Neural cell (in vitro differentiated cells): Measurements from ENCODE around the gene TRPM4.

Experiments
- EP300 ChIP-seq: fragments of 450-650 bp; conservative IDR thresholded peaks from 2 replicates; pipeline ENCODE4 v1.6.1; 2014; ENCODE audit warnings: antibody characterized with exemption, mild to moderate bottlenecking, moderate library complexity; ENCODE audit not compliant: poor library complexity, severe bottlenecking
- EZH2 ChIP-seq: fragments of 200-600, 300-800 bp; shearing (Covaris generic), sonication (generic); IDR thresholded peaks from 2 replicates; pipeline ENCODE4 v1.6.1; 2014; ENCODE audit warnings: antibody characterized with exemption, low read length, borderline replicate concordance, mild to moderate bottlenecking; ENCODE audit not compliant: insufficient read depth, poor library complexity, severe bottlenecking
- MXI1 ChIP-seq: fragments of 450-650 bp; conservative IDR thresholded peaks from 2 replicates; pipeline ENCODE4 v1.6.1; 2014; ENCODE audit warnings: antibody characterized with exemption, mild to moderate bottlenecking; ENCODE audit not compliant: poor library complexity, severe bottlenecking
- POLR2AphosphoS5 ChIP-seq: IDR thresholded peaks from 2 replicates; pipeline ENCODE4 v1.6.1; 2012
- RAD21 ChIP-seq: fragments of 450-650 bp; conservative IDR thresholded peaks from 2 replicates; pipeline ENCODE4 v1.6.1; 2014; ENCODE audit warnings: antibody characterized with exemption, mild to moderate bottlenecking, moderate library complexity
- SMC3 ChIP-seq: fragments of 450-650 bp; conservative IDR thresholded peaks from 2 replicates; pipeline ENCODE4 v1.6.1; 2014; ENCODE audit warnings: antibody characterized with exemption, mild to moderate bottlenecking, moderate library complexity; ENCODE audit not compliant: poor library complexity
- TAF1 ChIP-seq: IDR thresholded peaks from 2 replicates; pipeline ENCODE4 v1.6.1; 2012; ENCODE audit warnings: low read depth
- TF ChIP-seq, protein P1 (sequence below): fragments of 450-650 bp; IDR thresholded peaks from 2 replicates; pipeline ENCODE4 v1.5.1; 2014; ENCODE audit warnings: antibody characterized with exemption, mild to moderate bottlenecking, moderate library complexity; ENCODE audit not compliant: poor library complexity, severe bottlenecking
- TF ChIP-seq, protein P2 (sequence below): IDR thresholded peaks from 2 replicates; pipeline ENCODE4 v1.6.1; 2012; ENCODE audit warnings: borderline replicate concordance

DNA sequence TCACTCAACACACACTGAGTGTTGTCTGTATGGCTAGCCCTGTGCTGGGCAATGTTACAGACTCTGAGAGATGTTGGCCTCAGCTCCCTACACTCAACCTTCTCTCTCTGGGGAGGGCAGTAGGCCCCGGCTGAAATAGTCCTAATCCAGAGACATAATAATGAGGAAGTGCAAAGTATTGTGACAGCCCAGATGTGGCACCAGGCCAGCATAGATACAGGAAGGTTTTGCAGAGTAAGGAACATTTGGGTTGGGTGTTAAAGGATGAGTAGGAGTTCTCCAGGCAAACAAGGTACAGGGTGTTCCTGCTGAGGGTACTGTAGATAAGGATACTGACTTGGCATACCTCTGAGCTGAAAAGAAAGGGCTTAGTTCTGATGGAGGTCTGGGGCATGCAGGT lies 41.0 kb upstream of the TRPM4 start:
- TF ChIP-seq EZH2 = no peak
- TF ChIP-seq, protein P1, sequence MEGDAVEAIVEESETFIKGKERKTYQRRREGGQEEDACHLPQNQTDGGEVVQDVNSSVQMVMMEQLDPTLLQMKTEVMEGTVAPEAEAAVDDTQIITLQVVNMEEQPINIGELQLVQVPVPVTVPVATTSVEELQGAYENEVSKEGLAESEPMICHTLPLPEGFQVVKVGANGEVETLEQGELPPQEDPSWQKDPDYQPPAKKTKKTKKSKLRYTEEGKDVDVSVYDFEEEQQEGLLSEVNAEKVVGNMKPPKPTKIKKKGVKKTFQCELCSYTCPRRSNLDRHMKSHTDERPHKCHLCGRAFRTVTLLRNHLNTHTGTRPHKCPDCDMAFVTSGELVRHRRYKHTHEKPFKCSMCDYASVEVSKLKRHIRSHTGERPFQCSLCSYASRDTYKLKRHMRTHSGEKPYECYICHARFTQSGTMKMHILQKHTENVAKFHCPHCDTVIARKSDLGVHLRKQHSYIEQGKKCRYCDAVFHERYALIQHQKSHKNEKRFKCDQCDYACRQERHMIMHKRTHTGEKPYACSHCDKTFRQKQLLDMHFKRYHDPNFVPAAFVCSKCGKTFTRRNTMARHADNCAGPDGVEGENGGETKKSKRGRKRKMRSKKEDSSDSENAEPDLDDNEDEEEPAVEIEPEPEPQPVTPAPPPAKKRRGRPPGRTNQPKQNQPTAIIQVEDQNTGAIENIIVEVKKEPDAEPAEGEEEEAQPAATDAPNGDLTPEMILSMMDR = no peak
- TF ChIP-seq RAD21 = no peak
- TF ChIP-seq, protein P2, sequence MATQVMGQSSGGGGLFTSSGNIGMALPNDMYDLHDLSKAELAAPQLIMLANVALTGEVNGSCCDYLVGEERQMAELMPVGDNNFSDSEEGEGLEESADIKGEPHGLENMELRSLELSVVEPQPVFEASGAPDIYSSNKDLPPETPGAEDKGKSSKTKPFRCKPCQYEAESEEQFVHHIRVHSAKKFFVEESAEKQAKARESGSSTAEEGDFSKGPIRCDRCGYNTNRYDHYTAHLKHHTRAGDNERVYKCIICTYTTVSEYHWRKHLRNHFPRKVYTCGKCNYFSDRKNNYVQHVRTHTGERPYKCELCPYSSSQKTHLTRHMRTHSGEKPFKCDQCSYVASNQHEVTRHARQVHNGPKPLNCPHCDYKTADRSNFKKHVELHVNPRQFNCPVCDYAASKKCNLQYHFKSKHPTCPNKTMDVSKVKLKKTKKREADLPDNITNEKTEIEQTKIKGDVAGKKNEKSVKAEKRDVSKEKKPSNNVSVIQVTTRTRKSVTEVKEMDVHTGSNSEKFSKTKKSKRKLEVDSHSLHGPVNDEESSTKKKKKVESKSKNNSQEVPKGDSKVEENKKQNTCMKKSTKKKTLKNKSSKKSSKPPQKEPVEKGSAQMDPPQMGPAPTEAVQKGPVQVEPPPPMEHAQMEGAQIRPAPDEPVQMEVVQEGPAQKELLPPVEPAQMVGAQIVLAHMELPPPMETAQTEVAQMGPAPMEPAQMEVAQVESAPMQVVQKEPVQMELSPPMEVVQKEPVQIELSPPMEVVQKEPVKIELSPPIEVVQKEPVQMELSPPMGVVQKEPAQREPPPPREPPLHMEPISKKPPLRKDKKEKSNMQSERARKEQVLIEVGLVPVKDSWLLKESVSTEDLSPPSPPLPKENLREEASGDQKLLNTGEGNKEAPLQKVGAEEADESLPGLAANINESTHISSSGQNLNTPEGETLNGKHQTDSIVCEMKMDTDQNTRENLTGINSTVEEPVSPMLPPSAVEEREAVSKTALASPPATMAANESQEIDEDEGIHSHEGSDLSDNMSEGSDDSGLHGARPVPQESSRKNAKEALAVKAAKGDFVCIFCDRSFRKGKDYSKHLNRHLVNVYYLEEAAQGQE = no peak
- no peak for TF ChIP-seq POLR2AphosphoS5
- TF ChIP-seq TAF1 = no peak
- TF ChIP-seq EP300 = no peak
- no peak for TF ChIP-seq MXI1
- no peak for TF ChIP-seq SMC3
